Dedifferentiated amniotic fluid mesenchymal stem cell (primary cell): ENCODE data around the gene ADGRF3.
A peak's percentile ranks its signal among the peaks of the same experiment; 100 is the strongest.
"Not testable (repeated sequence)": the region's sequence is repeated elsewhere in the genome, so short reads cannot be mapped to it uniquely, and the experiment has no call there.

Experiments used
- DNase-seq: peaks from one replicate; pipeline ENCODE4 v3.0.0-alpha.2; 2016; ENCODE audit errors: extremely low spot score

The ADGRF3 gene, protein sequence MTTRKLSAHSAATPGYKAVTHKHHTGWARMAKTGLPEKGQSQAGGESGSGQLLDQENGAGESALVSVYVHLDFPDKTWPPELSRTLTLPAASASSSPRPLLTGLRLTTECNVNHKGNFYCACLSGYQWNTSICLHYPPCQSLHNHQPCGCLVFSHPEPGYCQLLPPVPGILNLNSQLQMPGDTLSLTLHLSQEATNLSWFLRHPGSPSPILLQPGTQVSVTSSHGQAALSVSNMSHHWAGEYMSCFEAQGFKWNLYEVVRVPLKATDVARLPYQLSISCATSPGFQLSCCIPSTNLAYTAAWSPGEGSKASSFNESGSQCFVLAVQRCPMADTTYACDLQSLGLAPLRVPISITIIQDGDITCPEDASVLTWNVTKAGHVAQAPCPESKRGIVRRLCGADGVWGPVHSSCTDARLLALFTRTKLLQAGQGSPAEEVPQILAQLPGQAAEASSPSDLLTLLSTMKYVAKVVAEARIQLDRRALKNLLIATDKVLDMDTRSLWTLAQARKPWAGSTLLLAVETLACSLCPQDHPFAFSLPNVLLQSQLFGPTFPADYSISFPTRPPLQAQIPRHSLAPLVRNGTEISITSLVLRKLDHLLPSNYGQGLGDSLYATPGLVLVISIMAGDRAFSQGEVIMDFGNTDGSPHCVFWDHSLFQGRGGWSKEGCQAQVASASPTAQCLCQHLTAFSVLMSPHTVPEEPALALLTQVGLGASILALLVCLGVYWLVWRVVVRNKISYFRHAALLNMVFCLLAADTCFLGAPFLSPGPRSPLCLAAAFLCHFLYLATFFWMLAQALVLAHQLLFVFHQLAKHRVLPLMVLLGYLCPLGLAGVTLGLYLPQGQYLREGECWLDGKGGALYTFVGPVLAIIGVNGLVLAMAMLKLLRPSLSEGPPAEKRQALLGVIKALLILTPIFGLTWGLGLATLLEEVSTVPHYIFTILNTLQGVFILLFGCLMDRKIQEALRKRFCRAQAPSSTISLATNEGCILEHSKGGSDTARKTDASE

DNA sequence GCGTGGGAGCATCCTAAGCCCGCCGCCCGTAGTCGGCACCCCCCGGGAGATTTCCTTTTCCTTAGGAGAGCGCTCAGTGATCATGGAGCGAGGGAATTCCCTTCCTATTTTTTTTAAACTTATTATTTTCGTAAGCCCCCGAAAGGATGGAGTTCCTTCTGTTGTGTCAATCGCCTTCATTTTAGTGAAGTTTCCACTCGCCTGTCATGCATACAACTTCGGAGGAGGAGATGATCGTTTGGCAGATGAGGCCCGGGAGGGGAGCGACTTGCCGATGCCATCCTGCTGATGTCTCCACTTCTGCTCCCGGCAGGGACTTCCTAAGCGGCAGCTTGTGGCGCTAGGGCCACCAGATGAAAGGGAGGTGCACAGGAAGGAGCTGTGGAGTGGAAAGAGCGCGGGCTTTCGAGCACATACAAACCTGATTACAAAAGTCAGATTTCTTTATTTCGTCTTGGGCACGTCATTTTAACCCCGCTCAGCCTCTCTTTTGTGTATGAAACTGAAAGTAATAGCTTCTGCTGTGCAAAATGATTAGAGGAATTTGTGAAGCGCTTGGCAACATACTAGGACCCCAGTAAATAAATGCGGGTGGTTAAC, at the start of gene ADGRF3:
ADGRF3 (minus strand) TSS at position 336 of the 600 bp plus-strand sequence. CDS start 555 bp downstream, outside the sequence.
- DNase-seq = peak; percentile 43

GRCh38 chr2:26395394-26395793, 48.8 kb upstream of the ADGRF3 start:
- DNase-seq = no peak

GRCh38 chr2:26394694-26395093, 48.1 kb upstream of the ADGRF3 start:
- DNase-seq = no peak

GRCh38 chr2:26387189-26387588, 40.6 kb upstream of the ADGRF3 start:
- DNase-seq = no peak

DNA sequence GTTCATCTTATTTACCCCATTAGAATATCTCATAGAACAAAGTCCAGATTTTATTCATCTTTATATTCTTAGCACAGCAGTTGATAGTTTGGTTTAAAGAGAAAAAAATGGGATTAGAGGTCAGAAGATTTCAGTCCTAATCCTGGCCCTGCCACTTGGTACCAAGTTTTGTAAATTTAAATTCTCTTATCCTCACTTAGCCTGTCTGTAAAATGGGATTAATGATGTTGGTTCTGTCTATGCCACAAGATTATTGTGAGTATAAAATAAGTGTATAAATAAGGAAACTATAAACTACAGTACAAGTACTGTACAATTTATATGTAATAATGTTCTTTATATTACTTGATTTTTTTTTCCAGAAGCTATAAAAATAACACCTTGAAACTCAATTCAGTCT, 38.0 kb upstream of the ADGRF3 start:
- DNase-seq = no peak

GRCh38 chr2:26384183-26384582, 37.6 kb upstream of the ADGRF3 start:
- DNase-seq = no peak

- DNase-seq = no peak
These were observed 36.0 kb upstream of the ADGRF3 start for GRCh38 chr2:26382564-26382963.

DNA sequence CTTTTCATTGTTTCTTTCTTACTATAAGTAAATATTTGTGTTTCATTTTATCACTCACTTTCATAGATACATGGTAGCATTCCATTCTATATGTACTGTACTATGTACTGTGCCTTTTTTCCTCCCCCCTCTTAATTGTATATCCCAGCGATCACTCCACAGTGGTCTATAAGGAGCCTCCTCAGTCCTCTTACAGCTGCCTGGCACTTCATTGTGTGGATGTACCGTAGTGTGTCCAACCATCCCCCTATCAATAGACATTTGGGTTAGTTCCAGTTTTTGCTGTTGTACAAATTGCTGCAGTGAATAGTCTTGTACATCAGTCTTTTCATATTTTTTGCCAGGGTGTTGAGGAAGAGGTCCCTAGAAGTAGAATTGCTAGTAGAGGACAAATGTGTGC, 33.7 kb upstream of the ADGRF3 start:
- no peak for DNase-seq

GRCh38 chr2:26376799-26377198, 30.2 kb upstream of the ADGRF3 start:
- DNase-seq = no peak

DNA sequence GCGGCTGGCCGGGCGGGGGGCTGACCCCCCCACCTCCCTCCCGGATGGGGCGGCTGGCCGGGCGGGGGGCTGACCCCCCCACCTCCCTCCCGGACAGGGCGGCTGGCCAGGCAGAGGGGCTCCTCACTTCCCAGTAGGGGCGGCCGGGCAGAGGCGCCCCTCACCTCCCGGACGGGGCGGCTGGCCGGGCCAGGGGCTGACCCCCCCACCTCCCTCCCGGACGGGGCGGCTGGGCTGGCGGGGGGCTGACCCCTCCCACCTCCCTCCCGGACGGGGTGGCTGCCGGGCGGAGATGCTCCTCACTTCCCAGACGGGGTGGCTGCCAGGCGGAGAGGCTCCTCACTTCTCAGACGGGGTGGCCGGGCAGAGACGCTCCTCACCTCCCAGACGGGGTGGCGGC, 24.3 kb upstream of the ADGRF3 start:
- not testable (repeated sequence) for DNase-seq

GRCh38 chr2:26369664-26370063, 23.1 kb upstream of the ADGRF3 start:
- not testable (repeated sequence) for DNase-seq

DNA sequence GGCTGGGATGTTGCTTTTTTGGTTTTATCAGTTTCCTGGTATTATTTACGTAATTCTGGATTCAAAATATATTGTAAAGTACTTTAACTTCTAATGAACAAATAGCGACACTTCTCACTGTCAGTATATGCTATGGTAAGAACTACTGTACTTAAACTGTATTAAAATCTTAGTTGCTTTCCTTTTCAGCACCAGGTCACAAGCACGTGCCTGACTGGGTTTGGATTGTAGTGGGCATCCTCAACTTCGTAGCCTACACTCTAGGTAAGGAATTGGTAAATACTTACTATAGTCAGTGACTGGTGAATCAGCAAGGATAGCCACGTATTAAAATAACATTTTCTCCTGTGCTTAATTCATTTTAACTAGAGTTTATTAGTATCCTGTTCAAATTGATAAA, 20.4 kb upstream of the ADGRF3 start:
- DNase-seq = no peak

- no peak for DNase-seq
These were observed 18.1 kb upstream of the ADGRF3 start for GRCh38 chr2:26364669-26365068.

DNA sequence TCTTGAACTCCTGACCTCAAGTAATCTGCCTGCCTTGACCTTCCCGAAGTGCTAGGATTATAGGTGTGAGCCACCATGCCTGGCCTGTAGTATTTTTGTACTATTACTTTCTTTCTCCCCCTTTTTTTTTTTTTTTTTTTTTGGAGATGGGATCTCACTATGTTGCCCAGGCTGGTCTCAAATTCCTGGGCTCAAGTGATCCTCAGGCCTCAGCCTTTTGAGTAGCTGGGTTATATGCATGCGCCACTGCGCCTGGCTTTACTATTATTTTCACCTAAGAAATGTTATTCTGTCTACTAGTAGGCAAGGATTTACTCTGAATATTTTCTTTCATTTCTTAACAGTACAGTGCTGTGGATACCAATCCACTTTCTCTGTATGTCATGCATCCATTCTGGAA, 17.4 kb upstream of the ADGRF3 start:
- no peak for DNase-seq

GRCh38 chr2:26363323-26363722, 16.7 kb upstream of the ADGRF3 start:
- DNase-seq = no peak

DNA sequence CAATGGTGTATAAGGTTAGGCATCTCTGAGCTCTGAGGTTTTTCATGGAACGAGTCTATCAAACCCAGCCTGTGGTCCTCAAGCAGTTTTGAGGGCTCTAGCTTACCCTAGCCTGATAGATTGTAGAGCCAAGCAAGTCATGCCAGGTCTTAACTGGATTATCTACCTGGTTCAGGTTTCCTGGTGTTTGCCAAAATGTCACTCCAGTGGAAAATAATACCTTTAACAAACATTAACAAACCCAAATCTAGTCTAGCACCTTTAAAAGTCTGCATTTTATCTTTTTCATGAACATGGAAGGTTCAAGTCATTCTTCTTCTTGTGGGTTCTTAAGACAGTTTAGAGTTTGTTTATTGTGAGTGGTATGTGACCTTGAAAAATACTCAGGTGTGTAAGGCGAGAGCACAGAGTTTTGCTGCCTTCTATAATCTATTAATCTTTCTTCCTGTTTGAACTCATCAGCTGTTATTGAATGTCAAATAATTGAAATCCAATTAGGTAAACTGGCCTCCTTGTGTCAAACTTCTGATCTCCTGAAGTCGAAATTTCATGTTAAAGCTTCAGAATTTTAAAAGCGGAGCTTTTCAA, 13.4 kb upstream of the ADGRF3 start:
- DNase-seq = no peak

DNA sequence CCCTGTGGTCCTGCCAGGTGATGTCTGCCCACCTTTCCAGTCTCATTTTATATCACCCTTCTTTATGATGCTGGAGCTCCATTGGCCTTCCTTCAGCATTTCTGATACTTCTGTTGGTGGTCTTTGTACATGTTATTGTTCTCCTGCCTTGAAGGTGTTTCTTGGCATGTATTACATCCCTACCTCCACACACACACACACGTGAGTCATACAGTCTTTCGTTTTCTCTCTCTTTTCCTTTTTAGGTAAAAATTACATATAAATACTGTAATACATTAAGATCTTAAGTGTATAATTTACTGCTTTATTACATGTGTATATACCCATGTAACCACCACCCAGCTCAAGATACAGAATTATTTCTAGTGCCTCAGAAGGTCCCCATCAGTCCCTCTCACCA, 10.2 kb upstream of the ADGRF3 start:
- no peak for DNase-seq

DNA sequence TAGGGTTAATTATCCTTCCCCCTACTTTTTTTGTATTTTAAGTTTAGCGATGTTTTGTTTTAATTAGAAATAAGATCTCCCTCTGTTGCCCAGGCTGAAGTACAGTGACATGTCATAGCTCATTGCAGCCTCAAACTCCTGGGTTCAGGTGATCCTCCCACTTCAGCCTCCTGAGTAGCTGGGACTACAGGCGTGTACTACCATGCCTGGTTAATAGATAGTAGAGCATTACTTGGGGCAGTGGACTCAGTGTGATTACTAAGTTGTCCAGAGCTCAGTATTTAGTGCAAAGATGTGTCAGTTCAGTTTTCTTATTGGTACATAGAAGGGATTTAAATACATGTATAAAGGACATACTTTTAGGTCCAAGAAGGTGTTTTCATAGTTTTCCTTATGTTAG, 9.5 kb upstream of the ADGRF3 start:
- no peak for DNase-seq

DNA sequence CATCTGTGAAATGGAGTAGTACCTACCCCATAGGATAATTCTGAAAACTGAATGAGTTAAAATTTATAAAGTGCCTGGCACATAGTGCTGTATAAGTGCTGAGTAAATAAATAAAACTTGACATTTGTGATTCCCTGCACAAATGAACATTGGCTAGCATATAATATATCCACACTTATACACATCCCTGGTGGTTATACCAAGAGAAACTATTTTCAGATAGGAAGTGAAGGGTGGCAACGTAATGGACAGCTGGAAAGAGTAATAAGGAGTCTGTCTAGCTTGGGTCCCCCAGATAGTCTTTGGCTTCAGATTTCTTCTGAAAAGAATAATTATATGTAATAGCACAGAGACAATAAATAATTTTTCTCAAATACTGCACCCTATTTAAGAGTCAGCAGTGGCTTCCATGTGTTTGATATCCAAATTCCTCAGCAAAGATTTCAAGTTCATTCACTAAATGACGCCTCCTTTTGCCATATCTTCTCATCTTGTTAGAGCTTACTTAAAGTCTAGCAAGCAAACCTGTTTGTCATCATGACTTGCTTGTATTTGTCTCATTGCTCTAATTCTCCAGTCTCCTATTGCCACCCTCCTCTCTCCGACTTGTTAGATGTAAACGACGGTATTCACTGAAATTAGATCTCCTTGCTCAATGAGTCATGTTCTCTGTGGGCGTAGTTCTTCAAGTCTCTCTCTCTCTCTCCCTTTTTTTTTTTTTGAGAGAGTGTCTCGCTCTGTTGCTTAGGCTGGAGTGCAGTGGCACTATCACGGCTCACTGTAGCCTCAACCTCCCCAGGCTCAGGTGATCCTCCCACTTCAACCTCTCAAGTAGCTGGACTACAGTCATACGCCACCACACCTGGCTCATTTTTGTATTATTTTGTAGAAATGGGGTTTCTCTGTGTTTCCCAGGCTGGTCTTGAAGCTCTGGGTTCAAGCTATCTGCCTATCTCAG, 8.7 kb upstream of the ADGRF3 start:
- DNase-seq = peak; percentile 97

DNA sequence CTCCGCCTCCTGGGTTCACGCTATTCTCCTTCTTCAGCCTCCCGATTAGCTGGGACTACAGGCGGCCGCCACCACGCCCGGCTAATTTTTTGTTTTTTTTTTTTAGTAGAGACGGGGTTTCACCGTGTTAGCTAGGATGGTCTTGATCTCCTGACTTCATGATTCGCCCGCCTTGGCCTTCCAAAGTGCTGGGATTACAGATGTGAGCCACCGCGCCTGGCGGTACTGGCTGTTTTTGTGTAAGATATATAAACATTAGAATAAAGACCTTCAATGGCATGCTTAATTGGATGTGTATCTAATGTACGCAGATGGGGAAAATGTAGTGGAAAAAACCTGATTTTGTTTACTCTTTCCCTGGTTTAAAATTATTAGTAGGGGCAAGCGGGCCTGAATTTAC, 7.9 kb upstream of the ADGRF3 start:
- DNase-seq = not testable (repeated sequence)

- DNase-seq = no peak
These were observed 6.3 kb upstream of the ADGRF3 start for GRCh38 chr2:26352892-26353291.
